HG02870 (cell line): ENCODE data around the gene CACTIN.
A peak's percentile ranks its signal among the peaks of the same experiment; 100 is the strongest.
"Not testable (repeated sequence)": the region's sequence is repeated elsewhere in the genome, so short reads cannot be mapped to it uniquely, and the experiment has no call there.

Experiments
- ATAC-seq: cut with Tn5 transposase; IDR thresholded peaks from one replicate; pipeline ENCODE4 v1.9.1; 2021; ENCODE audit warnings: mild to moderate bottlenecking, moderate library complexity; ENCODE audit not compliant: unreplicated experiment

Gene CACTIN

DNA sequence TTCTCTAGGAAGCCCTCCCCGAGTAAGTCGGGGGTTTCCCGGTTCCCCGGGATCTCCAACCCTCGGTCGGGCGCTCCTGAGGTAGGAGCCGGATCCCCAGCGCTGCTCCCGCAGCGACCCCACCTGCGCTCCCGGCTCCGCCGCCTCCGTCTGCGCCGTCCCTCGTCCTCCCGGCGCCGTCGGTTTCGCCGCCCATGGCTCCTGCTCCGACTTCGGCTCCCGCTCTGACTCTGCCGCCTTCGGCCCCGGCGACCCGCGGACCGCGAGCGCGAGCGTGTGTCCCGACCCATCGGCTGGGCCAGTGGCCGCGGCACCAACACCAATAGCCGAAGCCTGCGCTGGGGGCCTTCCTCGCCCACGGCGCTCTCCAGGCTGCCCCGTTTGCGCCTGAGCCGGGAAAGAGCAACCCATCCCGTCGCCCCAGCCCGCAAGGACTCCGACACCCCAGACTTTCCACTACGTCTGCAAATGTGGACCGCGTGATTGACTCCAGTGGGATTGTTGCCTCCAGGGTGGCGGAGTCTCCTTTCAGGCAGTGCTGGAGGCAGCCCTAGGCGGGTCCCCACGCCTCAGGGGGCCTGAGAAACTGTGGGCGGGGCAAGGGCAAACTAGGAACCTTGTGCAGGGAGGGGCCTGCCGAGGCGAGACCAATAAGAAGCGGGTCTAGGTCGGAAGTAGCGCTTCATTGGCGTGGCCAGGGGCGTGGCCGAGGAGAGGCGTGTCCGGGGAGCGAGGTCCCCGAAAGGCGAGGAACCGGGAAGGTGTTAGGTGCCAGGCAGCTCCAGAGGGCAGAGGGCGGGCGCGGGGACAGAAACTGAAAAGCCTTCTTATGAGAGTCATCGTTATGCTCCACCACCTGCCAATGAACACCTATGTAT lies at the start of gene CACTIN:
TSS of gene CACTIN (minus strand) at position 318 of the 878 bp plus-strand sequence. CDS start at position 290, 28 bp downstream.
- ATAC-seq: peak; percentile 90

DNA sequence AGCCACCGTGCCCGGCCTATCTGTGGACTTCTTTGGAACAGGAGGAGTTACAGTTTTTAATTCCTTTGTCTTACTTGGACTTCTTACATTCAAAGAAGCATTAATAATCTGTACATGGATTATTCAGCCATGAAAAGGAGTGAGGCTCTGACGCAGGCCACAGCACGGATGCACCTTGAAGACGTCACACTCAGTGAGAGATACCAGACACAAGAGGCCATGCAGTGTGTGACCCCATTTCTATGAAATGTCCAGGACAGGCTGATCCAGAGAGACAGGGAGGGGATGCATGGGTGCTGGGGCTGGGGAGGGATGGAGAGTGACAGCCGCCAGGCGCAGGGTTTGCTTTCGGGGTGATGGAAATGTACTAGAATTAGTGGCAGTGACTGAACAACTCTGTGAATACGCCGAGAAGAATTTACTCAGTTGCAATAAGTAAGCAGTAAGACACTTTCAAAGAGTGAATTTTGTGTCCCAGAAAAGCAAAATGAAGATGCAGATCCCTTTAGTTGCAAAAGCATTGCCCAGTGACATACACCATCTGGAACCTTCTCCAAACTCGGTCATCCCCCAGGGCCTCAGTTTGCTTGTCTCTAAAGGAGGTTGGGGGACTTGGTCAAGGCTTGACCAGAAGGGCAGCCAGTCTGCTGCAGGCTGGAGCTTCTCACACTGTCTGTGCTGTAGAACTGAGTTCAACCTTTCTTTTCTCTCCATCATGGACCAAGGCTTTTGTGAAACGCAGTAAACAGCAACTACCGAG lies 48.4 kb upstream of the CACTIN start:
- ATAC-seq: no peak

DNA sequence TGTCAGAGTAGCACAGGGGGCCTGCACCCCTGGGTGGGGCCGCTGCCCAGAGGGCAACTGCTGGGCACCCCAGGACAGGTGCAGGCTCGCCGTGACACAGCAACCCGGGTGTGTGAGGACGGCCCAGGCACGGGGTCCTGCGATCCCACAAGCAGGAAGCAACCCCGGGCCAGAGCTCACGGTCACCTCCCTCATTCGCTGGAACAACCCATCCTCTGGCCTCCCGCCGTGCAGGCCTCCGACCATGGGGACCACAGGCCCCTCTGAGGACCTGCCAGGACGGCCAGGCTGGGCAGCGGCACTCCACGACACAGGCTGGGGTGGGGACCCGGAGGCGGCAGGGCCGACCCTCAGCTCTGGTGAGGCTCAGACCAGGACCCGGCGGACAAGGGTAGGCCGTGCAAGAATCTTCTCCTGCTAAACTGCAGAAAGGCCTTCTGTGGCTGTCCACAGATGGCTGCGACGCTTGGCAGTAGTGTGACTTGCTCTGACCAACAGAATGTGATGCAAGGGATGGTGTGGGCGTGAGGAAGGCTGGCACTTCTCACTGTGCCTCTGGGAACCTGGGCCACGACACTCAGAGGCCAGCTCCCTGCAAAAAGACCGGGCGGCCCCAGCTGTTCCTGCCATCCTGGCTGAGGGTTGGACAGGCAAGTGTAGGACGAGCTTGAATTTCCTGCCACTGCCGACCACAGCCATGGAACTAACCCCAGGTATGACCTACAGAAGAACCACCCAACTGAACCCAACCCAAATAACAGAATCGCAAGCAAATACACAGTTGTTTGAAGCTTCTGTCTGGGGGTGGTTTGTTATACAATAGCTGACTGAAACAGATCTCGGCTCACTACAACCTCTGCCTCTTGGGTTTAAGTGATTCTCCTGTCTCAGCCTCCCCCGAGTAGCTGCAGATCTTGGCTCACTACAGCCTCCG lies 47.2 kb upstream of the CACTIN start:
- ATAC-seq: no peak

GRCh38 chr19:3672993-3673392 lies 46.4 kb upstream of the CACTIN start:
- ATAC-seq: no peak

DNA sequence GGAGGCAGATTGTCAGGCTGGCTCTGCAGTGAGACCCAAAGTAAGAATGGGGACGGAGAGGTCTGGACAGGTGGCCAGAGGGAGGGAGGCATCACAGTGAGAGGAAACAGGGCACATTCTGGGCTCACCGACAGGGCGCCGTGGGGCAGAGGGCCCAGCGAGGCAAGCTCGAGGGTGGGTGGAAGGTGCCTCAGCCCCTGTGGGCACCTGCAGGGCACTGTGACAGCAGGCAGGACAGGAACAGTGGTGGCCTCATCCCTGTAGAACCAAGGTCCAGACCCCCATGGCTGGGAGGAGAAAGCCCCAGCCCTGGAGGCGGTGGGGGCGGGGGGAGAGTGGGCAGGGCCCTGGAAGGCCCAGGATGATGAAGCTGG lies 46.0 kb upstream of the CACTIN start:
- no peak for ATAC-seq

GRCh38 chr19:3671680-3672574 lies 45.3 kb upstream of the CACTIN start:
- ATAC-seq: no peak

DNA sequence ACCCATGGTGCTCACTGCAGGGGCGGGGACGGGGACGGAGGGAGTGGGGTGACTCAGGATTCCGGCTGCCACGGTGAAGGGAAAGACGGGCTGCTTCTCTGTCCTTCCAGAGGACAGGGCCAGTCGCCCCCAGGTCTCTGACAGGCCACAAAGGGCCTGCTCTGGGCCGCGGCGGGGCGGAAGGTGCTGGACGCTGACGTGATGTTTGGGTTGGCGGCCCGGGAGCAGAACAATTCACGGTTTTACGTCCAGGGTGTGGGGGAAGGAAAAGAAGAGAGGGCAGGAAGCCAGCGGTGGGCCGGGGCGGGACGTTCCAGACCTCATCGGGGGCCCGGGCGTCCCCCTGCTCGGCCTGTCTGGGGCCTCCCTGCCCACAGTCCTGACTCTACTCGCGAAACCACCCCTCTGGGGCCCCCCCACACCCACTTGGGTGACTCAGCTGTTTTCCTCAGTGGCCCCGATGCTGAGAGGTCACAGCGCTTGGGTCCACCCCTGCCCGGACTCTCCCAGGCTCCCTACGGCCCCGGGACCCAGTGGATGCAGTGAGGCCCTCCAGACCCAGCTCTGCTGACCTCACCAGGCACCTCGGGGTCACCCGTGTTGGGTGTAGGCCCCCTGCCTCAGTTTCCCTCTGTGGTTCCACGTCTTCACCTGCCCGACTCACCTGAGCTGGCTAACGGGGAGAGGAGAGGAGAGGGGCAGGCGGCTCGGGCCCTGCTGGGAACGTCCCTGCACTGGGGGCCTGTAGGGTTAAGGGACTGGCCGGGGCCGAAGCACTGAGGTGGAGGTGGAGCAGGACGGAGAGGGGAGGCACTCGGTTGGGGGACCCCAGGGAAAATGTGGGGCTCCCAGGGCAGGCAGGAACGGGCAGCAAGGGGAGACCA lies 44.4 kb upstream of the CACTIN start:
- no peak for ATAC-seq

DNA sequence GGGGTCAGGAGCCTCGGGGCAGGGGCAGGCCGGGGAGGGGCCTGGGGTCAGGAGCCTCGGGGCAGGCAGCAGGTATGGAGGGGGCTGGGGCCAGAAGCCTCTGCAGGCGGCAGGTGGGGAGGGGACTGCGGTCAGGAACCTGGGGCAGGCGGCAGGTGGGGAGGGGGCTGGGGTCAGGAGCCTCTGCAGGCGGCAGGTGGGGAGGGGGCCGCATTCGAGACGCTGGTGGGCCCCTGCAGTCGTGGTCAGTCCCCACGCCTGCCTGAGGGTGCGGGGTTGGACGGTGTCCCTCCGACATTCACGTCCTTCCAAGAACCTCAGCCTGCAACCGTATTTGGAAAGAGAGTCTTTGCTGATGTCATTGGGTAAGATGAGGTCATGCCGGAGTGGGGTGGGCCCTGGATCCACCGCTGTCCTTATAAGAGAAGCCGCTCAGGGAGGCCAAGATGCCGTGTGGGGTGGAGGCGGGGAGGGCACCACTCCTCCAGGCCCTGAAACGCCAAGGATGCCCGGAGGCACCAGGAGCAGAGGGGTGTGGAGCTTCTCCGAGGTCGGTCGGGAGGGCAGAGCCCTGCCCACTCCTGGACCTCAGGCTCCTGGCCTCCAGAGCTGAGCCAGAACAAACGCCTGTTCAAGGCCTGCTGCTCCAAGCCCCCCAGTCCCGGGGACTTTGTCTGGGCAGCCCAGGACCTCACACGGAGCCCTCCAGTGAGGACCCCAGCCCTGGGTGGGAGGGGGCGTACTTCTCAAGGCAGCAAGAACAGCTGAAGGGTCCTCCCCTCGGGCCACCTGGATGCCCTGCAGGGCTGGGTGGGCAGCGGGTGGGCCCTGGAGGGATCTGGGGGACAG lies 43.6 kb upstream of the CACTIN start:
- ATAC-seq: no peak

- no peak for ATAC-seq
Measured at GRCh38 chr19:3669082-3669946, 42.7 kb upstream of the CACTIN start.

DNA sequence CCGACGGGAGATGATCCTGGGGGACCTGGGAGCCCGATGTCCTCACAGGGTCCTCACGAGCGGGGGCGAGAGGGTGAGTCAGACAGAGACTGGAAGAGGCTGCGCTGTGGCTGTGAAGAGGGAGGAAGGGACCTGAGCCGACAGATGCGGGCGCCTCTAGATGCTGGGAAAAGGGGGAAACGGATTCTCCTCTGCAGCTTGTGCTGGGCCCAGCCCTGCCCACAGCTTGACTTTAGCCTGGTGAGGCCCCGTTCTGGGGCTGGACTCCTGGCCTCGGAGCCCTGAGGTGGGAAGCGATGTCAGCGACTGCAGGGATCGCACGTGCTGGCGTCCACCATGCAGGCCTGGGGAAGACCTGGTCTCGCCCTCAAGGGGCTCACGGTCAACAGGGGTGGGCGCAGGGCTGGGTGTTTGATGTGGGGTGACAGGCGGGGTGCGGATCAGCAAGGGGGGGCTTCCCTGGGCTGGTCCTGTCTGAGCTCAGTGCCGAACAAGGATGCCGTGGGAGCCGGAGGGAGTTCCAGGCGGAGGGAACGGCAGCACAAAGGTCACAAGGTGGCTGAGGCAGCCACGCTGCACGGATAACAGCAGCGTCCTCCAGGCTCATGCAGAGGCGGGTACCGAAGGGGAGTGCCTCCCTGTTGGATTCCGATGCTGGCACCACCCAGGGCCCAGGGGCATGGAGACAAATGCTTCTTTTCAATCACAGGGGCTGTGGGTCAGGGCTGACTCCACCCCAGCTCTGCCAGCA lies 41.9 kb upstream of the CACTIN start:
- no peak for ATAC-seq

DNA sequence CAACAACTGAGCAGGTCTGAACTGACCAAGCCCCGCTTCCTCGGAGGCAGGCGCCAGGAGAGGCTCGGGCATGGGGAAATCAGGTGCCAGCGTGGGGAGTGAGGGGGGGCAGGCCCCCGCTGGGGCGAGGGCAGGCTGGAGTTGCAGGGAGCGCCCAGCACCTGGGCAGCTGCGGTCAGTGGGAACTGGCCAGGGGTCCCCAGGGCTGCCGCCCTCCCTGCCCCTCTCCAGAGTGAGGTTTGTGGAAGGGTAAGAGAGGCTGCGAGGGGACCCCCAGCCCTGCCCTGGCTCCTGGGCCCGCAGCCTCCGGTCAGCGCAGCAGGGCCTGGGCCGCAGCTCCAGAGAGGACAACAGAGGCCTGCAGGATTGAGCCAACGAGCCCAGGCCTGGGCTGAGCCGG lies 41.2 kb upstream of the CACTIN start:
- no peak for ATAC-seq

DNA sequence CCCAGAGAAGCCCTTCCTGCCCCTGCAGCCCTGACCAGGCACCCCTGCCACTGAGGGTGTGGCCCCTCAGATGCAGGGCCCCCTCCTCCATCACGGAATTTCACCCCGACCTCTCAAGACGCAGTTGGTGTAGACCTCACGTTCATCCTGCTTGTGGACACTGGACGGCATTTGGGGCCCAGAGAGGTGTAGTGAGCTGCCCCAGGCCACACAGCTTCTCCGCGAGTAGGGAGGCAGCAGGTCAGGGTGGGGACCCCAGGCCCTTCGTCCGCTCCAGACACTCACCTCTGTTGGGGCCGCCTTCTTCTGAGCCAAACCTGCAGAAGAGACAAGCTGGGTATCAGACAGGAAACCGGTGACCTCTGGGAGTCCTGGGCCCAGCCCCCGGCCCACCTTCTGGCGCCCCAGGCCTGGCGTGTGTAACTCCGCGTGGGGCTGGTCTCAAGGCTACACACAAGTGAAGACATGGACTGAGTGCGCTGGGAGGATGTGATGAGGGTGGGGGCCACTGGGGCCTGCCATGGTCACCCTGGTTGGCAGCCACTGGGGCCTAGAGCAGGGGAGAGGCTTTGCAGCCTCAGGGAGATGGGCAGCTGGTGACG lies 40.5 kb upstream of the CACTIN start:
- no peak for ATAC-seq

DNA sequence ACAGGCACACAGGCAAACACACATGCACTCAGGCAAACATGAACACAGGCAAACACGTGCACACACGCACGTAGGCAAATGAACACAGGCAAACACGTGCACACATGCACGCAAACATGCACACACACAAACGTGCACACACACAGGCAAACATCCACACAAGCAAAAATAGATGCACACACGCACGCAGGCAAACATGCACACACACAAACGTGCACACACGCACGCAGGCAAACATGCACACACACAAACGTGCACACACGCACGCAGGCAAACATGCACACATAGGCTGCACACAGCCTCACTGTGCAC lies 39.9 kb upstream of the CACTIN start:
- ATAC-seq: not testable (repeated sequence)

- no peak for ATAC-seq
Measured at GRCh38 chr19:3665681-3666544, 39.3 kb upstream of the CACTIN start.

DNA sequence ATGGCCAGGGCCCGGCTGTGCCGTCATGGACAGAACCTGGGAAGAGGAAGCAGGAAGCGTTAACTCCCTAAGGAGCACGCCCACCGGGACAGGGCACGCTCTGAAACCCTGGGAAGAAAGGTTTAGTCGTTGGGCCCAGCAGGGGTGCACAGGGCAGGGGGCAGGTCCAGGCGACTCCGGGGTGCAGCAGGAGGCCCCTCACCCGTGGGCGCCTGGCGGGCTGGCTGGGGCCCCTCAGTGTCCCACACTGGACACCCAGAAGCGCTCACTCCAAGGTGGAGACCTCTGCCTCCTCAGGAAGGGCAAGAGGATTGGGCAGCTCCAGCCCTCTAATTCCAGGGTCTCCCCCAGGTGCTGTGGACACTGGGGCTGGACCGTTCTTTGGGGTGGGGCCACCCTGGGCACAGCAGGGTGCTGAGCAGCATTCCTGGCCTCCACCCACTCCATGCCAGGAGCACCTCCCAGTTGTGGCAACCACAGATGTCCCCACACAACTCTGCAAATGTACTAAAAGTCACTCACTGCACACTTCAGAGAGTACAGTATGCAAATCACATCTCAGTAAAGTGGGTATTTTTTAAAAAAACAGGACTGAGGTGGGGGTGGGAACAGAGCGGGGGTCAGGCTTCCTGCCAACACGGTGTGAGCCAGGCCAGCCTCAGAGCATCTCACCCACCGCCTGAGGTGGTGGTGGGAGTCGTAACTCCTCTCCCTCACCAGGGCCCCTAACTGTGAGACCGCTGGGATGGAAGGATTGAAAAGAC lies 38.5 kb upstream of the CACTIN start:
- ATAC-seq: no peak
